SU-DHL-6 (cell line): ENCODE measurements around the gene TNXB.

Experiments
- CTCF ChIP-seq: fragments of 200-600 bp; sonication (generic); IDR thresholded peaks from one replicate; pipeline ENCODE4 v1.5.1; 2017; ENCODE audit warnings: antibody characterized with exemption, mild to moderate bottlenecking, low read length, moderate library complexity; ENCODE audit not compliant: insufficient read depth, poor library complexity, severe bottlenecking
- EZH2phosphoT487 ChIP-seq: fragments of 200-600 bp; sonication (generic), shearing (Covaris generic); conservative IDR thresholded peaks from 2 replicates; pipeline ENCODE4 v1.6.1; 2018; ENCODE audit warnings: mild to moderate bottlenecking, antibody characterized with exemption, low read length, moderate library complexity, mixed read lengths

- no peak for TF ChIP-seq CTCF
- no peak for TF ChIP-seq EZH2phosphoT487
Observed at GRCh38 chr6:32097364-32097763, 11.8 kb downstream of the TNXB start.
